Measurements from ENCODE around the gene MRTFA. TPM values are rescaled to one million over a fixed set of nuclear protein-coding genes. Genes with fewer than 3 reads are reported as not detected.

MRTFA gene
- total RNA-seq, 2 donors from 2014 or later = 71.8 to 129 TPM

GRCh38 chr22:40364431-40364830 is 272.1 kb downstream of the MRTFA start:
- Histone ChIP-seq H3K36me3 (peaks cover 58% of the 10 kb centered on the region), H3K27ac (no peak overlapping the region), H3K4me3 (no peak overlapping the region), H3K4me1 (ENCODE audit: control insufficient read depth in 1 of 2, low read depth in 2 of 2) (no peaks in the 10 kb centered on the region), H3K9me3 (no peaks in the 10 kb centered on the region), H3K27me3 (replicated peaks; ENCODE audit: insufficient read depth) (no peaks in the 10 kb centered on the region)
- no peak for ATAC-seq (ENCODE audit: insufficient number of reproducible peaks, low FRiP score, low read depth)
- DNase-seq (ENCODE audit: low spot score) = no peak
- TF ChIP-seq CTCF (IDR thresholded peaks at IDR 0.05) = no peak

GRCh38 chr22:40363059-40363458 is 273.5 kb downstream of the MRTFA start:
- Histone ChIP-seq H3K27ac (no peak overlapping the region), H3K4me3 (no peak overlapping the region), H3K9me3 (no peaks in the 10 kb centered on the region), H3K27me3 (replicated peaks; ENCODE audit: insufficient read depth) (no peaks in the 10 kb centered on the region), H3K4me1 (ENCODE audit: control insufficient read depth in 1 of 2, low read depth in 2 of 2) (no peaks in the 10 kb centered on the region), H3K36me3 (peaks cover 64% of the 10 kb centered on the region)
- ATAC-seq (ENCODE audit: insufficient number of reproducible peaks, low FRiP score, low read depth) = no peak
- no peak for DNase-seq (ENCODE audit: low spot score)
- TF ChIP-seq CTCF (IDR thresholded peaks at IDR 0.05) = no peak

GRCh38 chr22:40361100-40361499 is 275.4 kb downstream of the MRTFA start:
- Histone ChIP-seq H3K27me3 (replicated peaks; ENCODE audit: insufficient read depth) (no peaks in the 10 kb centered on the region), H3K4me1 (ENCODE audit: control insufficient read depth in 1 of 2, low read depth in 2 of 2) (no peaks in the 10 kb centered on the region), H3K36me3 (peaks cover 70% of the 10 kb centered on the region), H3K4me3 (no peak overlapping the region), H3K9me3 (no peaks in the 10 kb centered on the region), H3K27ac (no peak overlapping the region)
- DNase-seq (ENCODE audit: low spot score) = no peak
- ATAC-seq (ENCODE audit: insufficient number of reproducible peaks, low FRiP score, low read depth) = no peak
- no peak for TF ChIP-seq CTCF (IDR thresholded peaks at IDR 0.05)

Other genes starting within 250 kb of the MRTFA start
- under 1 TPM in 1 of 2 donors, not detected in 1; 0.41 TPM for gene MCHR1, start 42.8 kb upstream of the MRTFA start, total RNA-seq
- gene SLC25A17, start 182.6 kb upstream of the MRTFA start, total RNA-seq = 10 to 100 TPM; 14.4 to 17.9 TPM
- 100 to 1,000 TPM; 105 to 107 TPM for gene ST13, start 219.9 kb upstream of the MRTFA start, total RNA-seq
- gene XPNPEP3, start 220.4 kb upstream of the MRTFA start, total RNA-seq = 1 to 10 TPM; 5.6 to 9.9 TPM
- gene DNAJB7, start 225.4 kb upstream of the MRTFA start, total RNA-seq = not detected

Data from thoracic aorta (tissue), 2 donors.